Dermis microvascular lymphatic vessel endothelial cell (primary cell): ENCODE data around the gene NDUFS2. TPM values are rescaled to one million over a fixed set of nuclear protein-coding genes. Genes with fewer than 3 reads are reported as not detected.
A peak's percentile ranks its signal among the peaks of the same experiment; 100 is the strongest.

Experiments used
- DNase-seq, 2 donors: peaks; one replicate each; pipeline versions ENCODE4 v3.0.0 to v3.0.0-alpha.2; 2010; ENCODE audit warnings: low read depth in 2 of 2
- total RNA-seq: library from RNA; depleted of rRNA; stranded (reverse); fragments of >200 nt; gene quantifications from 2 replicates; pipeline ENCODE4 v1.2.1, GENCODE V29; 2014

Gene NDUFS2
- 196 and 206 TPM in 2 replicates for total RNA-seq

DNA sequence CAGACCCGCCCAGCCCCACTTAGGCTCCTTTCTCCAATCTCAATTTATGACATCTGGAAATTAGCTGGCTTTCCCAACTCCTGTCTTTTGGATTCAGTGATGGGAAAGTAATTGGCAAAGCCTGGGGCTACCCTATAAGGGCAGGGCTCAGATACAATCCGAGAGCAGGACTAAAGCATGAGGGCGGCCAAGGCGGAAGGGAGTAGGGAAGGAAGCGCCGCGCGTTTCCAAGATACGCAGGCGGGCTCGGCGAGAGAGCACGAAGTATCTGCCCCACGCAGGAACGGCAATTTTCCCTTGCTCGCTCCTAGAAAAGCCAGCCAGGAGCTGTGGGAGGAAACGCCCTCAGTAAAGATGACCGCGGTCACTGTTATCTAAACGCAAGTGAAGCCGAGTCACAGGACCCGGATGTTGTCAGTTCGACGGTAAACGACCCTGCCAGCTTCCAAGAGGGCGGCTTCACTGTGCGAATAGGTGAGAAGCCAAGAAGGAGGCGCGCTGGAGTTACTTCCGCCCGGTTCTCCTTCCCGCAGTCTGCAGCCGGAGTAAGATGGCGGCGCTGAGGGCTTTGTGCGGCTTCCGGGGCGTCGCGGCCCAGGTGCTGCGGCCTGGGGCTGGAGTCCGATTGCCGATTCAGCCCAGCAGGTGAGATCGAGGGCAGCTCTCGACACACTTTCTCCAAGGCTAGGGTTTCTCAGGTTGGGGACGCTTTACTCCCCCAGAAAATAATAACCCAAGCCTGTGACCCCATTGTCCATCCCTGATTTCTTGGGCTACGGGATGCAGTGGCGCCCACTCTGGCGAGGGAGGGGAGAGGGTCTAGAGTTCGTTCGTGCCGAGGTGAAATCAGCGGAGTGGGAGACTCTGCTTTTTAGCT lies at the start of gene NDUFS2:
NDUFS2 (plus strand) TSS at position 532 of the 877 bp plus-strand sequence; CDS start at position 551, 19 bp downstream.
- peak; percentile 98 to 99 for DNase-seq

DNA sequence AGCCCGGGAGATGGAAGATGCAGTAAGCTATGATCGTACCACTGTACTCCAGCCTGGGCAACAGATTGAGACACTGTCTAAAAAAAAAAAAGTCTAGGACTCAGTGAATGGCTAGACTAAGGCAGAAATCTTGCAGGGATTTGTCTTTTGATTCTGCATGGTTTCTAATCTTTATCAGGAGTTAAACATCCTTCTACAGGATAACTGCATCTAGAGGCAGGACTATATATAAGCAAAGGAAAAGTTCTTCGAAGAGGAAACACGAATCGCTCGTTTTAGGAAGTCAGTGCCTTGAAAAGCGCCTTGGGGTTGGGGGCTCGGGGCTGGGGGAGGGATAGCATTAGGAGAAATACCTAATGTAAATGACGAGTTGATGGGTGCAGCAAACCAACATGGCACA lies 49.0 kb upstream of the NDUFS2 start:
- DNase-seq: no peak

DNA sequence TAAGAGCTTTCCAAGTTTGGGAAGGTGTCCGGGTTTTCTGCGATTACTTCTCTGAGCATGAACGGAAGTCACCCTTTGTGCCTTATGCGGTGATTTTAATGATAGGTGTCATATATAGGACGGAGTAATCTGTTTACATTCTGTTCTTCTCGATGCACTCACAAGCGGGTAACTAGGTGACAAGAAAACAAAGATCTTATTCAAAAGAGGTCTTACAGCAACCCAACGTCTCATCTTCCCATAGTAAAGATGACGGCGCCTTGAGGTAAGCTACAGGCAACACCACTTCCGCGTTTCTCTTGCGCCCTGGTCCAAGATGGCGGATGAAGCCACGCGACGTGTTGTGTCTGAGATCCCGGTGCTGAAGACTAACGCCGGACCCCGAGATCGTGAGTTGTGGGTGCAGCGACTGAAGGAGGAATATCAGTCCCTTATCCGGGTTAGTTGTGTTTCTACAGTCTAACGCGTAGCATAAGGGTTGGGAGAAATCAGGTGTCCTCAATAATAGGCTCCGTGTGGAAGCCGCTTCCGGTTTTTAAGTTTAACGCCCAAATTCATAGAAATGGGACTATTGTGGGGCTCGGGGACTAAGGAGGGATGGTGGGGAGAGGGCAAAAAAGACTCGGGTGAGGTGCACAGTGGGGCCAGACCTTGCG lies 48.4 kb upstream of the NDUFS2 start, which contains the start of gene UFC1:
UFC1 (plus strand) TSS at position 297 of the 656 bp plus-strand sequence; CDS start at position 317, 20 bp downstream.
- peak; percentile 76 to 90 for DNase-seq

DNA sequence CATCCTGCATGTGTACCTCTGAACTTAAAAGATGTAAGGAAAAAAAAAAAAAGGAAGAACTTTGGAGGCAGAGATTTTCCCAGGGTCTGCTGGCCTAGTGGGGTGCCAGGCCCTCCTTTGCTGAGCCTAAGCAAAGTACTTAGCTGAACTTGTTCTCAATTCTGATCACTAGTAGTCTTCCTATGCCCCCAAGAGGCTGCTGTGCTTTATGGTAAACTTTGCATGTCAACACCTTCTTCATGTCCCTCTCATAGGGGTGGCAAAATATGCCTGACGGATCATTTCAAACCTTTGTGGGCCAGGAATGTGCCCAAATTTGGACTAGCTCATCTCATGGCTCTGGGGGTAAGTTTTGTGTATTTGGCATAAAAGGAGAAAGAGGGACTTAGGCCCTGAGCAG lies 44.3 kb upstream of the NDUFS2 start:
- DNase-seq: no peak

DNA sequence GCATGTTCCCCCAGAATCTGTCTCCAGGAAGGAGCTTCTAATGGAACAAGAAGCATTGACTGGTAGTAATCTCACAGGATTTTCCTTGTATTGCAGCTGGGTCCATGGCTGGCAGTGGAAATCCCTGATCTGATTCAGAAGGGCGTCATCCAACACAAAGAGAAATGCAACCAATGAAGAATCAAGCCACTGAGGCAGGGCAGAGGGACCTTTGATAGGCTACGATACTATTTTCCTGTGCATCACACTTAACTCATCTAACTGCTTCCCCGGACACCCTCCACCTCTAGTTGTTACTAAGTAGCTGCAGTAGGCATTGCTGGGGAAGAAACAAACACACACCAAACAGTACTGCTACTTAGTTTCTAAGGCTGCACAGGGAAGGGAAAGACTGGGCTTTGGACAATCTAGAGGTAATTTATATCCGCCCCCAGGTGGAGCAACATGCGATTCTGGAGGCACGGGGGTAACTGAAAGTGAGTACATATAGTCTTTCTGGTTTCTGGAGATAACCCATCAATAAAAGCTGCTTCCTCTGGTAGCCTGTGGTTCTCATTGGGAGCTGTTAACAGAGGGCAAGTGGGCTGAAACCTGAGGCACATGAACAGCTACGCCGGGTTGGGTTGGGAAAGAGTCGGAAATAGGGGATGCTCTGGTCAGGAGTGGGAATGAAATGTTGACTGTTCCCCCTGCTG lies 43.7 kb upstream of the NDUFS2 start:
- no peak for DNase-seq

DNA sequence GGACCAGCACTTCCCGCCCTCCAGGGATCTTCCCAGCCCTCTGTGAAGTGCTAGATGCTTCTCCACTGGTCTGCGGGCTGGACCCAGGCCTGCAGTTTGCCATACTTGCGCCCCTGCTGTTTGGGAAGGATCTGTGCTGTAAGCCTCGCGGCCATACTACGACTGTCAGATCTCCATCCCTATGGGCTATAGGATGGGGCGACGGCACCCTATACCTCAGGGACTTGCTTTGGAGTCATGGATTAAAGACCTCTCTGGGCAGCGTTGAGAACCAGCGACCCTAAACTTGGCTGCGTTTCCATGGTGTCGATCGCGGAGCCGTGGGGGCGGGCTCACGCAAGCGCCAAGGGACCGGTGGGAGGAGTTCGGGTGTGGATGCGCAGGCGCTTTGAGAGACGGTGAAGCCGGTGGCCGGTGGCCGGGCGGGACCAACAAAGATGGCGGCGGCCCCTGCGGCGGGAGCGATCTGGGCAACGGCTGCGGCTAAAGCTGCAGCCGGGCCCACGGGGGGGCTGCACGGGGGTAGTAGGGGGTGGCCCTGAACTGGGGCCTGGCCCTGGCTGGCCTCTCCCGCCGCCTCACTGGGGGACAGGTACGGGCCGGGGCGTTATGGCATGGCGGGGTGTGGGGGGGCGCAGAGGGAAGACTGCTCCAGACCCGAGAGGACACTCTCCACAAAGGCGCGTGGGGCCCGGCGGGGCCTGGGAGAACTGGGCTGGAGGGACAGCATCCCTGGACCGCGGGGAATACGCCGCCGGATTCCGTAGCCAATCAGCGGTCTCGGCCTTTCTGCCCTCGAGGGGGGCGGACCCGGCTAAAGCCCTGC lies 42.9 kb upstream of the NDUFS2 start, which contains the start of gene USP21:
USP21 (plus strand) TSS at position 414 of the 826 bp plus-strand sequence. CDS start 1,141 bp downstream, outside the sequence.
- peak; percentile 78 to 90 for DNase-seq

DNA sequence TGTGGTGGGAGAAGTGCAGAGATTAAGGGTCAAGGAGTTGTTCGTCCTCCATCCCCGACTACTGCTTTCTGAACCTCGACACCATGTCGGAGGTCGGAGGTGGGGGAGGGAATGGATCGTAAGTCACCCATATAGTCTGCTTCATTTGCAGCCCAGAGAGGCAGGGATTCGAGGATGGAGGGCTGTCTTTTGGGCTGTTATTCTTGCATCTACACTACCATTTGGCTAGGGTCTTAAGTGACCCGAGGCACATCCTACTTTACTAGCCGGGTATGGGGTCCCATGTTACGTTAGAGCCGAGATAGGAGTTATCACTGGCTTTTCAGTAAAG lies 42.3 kb upstream of the NDUFS2 start:
- DNase-seq: no peak

DNA sequence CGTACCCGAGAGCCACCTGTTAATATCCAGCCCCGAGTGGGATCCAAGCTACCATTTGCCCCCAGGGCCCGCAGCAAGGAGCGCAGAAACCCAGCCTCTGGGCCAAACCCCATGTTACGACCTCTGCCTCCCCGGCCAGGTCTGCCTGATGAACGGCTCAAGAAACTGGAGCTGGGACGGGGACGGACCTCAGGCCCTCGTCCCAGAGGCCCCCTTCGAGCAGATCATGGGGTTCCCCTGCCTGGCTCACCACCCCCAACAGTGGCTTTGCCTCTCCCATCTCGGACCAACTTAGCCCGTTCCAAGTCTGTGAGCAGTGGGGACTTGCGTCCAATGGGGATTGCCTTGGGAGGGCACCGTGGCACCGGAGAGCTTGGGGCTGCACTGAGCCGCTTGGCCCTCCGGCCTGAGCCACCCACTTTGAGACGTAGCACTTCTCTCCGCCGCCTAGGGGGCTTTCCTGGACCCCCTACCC lies 41.5 kb upstream of the NDUFS2 start:
- DNase-seq: no peak

DNA sequence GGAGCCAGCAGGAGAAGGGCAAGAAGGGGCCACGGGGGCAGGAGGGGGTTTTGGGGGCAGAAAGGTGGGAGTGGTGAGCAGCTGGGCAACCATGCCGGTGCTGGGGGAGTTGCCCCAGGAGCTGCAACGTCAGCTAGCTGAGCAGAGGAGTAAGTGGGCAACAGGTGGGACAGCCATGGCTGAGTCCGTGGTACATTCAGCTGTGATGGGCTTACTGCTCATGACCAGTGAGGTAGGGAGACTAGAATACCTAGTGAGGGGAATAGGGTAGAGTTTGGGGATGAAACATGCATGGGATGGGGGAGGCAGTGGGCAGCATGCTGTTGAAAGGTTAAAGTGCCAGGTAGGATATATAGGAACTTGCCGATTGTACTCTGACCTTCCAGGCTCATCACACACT lies 40.5 kb upstream of the NDUFS2 start:
- no peak for DNase-seq

DNA sequence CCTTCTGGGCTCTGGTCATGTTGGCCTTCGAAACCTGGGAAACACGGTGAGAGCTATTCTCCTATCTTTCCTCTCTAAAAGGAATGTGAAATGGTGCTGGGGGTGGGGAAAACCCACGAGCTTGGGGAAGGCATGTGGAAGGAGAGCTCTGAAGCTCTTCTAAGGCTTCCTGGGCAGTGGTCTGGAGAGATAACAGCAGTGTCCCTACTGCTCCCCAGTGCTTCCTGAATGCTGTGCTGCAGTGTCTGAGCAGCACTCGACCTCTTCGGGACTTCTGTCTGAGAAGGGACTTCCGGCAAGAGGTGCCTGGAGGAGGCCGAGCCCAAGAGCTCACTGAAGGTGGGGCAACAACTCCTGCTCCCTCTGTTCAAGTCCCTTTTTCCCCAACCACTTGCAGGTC lies 40.1 kb upstream of the NDUFS2 start:
- no peak for DNase-seq

DNA sequence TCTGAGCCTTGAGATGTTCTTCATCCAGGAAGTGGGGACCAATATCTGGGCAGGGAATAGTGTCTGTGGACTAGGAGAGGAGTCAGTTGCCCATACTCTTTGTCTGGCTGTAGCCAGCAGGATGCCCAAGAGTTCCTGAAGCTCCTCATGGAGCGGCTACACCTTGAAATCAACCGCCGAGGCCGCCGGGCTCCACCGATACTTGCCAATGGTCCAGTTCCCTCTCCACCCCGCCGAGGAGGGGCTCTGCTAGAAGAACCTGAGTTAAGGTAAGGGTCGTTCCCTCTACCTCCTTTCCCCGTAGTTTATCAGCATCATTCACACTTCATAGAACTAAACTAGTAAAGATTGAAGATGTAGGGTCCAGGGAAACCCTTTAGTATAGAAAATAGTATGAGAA lies 39.4 kb upstream of the NDUFS2 start:
- DNase-seq: no peak

DNA sequence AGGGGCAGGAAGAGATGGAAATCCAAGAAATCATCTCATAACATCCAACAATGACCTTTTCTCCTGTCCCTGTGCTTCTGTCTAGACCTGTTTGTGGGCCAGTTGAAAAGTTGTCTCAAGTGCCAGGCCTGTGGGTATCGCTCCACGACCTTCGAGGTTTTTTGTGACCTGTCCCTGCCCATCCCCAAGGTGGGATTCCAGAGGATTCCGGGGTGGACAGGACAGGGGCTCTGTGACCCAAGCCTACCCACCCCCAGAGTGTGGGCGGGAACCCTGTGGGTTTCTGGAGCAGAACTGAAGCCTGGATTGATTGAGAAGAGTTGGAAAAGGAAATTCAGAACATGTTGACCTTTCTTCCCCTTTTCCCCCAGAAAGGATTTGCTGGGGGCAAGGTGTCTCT lies 38.4 kb upstream of the NDUFS2 start:
- no peak for DNase-seq

DNA sequence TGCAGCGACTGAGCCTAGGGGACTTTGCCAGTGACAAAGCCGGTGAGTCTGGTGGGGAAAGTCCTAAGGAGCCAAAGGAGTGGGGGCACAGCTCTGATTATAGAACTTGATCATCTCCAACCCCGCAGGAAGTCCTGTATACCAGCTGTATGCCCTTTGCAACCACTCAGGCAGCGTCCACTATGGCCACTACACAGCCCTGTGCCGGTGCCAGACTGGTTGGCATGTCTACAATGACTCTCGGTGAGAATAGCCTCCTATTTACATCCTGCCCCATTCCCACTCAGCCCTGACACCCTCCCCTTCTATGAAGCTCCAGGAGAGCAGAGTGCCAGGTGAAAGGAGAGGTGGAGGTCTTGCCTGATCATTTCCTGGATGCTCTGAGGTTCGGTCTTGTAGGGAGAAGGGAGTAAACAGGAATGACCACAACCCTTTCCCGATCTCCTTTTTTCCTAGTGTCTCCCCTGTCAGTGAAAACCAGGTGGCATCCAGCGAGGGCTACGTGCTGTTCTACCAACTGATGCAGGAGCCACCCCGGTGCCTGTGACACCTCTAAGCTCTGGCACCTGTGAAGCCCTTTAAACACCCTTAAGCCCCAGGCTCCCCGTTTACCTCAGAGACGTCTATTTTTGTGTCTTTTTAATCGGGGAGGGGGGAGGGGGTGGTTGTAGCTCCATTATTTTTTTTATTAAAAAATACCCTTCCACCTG lies 37.1 kb upstream of the NDUFS2 start:
- no peak for DNase-seq

DNA sequence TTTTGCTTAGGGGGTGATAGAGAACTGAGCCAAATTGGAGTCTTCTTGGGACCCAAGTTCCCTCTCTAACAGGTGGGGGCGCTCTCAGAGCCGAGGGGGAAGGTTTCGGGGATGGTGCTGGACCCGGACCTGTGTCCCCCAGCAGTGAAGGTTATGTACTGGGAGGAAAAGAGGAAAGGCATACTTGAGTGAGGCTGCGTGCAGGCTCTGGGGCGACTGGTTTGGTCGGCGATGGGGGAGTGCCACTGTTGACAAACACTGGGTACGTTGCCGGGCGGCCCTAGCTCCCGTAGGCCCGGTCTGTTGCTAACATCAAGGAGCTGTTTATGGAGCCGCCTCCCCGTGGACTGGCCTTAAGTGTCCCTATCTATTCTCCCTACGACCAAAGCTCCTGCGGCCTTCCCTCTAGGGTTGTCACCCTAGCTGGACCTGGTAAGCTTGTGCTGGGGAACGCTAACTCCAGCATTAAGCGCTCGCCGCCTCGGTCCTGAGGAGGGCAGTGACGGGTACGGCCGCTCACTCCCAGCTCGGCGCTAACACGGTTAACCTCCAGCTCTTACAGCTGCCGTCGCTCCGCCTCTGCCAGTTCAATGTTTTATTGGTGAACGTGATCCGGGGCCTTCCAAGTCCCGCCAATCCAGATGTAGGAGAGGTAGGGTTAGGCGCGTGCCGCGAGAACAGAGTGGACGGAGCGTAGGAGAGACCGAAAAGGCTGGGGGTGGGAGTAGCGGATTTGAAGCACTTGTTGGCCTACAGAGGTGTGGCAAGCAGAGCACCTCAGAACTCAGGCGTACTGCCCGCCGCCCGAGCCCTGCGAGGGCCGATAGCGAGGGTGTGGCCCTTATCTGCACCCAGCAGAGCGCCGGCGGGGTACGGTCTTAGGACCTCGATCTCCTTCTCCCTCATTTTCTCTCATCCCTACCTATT lies 36.2 kb upstream of the NDUFS2 start, which contains the start of gene PPOX:
PPOX (plus strand) TSS at position 685 of the 927 bp plus-strand sequence. CDS start 422 bp downstream, outside the sequence.
- peak; percentile 98 to 99 for DNase-seq

DNA sequence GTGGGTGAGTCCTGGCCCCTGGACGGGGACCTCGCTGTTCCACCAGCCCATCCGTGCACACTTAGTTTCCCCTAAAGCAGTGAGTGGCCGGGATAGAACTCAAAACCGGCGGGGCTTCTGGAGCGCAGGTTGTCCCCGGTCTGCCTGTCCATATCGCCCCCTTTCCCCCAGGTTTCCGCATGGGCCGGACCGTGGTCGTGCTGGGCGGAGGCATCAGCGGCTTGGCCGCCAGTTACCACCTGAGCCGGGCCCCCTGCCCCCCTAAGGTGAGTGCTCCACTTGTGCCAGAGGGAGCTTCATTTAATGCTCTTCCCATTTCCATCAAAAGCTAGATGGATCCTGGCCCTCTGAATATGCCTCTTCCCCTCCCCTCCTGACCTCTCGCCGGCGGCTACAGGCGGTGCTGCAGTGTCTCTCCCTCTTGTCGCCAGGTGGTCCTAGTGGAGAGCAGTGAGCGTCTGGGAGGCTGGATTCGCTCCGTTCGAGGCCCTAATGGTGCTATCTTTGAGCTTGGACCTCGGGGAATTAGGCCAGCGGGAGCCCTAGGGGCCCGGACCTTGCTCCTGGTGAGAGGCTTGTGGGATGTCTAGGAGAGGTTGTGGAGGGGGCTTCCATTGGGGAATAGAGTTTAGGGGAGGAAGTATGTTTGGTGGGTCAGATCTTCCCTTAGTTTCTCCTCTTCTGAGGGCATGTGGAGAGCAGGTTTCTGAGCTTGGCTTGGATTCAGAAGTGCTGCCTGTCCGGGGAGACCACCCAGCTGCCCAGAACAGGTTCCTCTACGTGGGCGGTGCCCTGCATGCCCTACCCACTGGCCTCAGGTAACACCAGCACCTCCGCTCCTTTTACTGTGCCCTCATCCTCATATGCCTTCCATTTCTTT lies 35.3 kb upstream of the NDUFS2 start:
- peak in 1 of 2 donors; percentile 17 for DNase-seq

DNA sequence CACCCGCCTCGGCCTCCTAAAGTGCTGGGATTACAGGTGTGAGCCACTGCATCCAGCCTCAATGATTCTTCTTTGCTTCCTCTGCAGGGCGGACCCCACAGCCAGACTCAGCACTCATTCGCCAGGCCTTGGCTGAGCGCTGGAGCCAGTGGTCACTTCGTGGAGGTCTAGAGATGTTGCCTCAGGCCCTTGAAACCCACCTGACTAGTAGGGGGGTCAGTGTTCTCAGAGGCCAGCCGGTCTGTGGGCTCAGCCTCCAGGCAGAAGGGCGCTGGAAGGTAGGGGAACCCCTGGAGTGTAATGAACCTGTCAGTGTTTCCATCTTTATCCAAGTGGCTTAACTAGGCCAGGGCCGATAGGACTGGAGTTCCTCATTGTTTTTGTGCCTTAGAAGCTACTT lies 33.3 kb upstream of the NDUFS2 start:
- DNase-seq: no peak

DNA sequence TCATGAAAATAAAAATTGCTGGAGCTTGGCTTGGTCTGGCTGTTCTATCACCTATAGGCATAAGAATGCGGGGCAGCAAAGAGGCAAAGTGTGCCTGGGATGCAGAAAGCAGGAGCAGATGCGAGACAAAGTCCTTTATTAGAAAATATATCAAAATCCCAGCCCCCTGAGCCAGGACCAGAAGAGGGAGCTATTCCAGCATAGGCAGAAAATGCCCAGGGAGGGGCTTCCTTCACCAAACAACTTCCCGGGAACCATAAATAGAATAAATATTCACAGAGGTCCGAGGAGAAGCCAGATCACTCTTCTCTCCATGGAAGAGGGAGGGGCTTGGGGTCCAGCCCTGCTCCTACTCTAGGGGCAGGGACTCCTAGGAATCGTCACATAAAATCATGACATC lies 31.0 kb upstream of the NDUFS2 start:
- DNase-seq: no peak

DNA sequence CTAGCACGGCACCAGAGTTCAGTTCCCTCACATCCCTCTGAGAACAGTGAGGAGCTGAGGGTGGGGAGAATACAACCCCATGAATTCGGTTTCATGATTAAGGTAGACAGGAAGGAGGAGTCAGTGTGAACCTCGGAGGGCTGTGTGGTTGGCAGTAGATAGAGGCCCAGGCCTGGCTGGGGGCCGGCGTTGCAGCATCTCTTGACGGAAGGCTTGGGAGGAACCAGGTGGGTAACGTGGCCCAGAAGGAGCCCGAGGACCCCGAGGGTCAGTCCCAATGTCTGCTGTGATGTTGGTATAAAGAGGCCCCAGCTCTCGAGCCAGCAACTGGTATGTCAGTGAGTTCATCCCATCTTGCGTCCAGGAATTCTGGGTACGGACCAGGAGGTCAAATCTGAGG lies 30.5 kb upstream of the NDUFS2 start:
- DNase-seq: no peak
